VCaP (cell line): ENCODE data around the gene TMEM132D.

Experiments used
- H3K27ac ChIP-seq: fragments of 450-650 bp; 2 replicates; pipeline ENCODE4 v1.5.1; 2017
- CTCF ChIP-seq: fragments of 450-650 bp; conservative IDR thresholded peaks from 2 replicates; pipeline ENCODE4 v1.5.1; 2017; ENCODE audit warnings: mild to moderate bottlenecking, moderate library complexity

Gene TMEM132D

DNA sequence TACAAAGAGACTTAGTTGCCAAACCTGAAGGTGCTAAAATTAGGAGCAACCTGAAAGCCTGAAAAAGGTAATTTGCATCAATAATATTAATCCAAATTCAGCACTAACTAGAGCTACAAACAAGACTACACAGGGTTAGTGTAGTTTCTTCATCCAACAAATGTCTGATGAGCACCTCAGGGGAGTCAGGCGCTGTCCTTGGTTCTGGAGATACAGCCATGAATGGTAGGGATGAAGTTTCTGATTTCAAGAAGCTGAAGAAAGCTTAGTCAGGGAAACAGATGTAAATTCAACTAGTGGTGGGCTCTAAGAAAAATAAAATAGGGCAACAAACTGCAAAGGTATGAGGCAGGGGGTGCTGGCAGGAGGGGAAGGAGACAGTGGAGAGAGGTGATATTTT lies 784.3 kb downstream of the TMEM132D start:
- no peak overlapping the region for H3K27ac ChIP-seq
- no peak for TF ChIP-seq CTCF

GRCh38 chr12:129115558-129115957 lies 788.3 kb downstream of the TMEM132D start:
- TF ChIP-seq CTCF: no peak
- H3K27ac ChIP-seq: no peak overlapping the region

- no peak for TF ChIP-seq CTCF
- H3K27ac ChIP-seq: no peak overlapping the region
These were observed 793.2 kb downstream of the TMEM132D start for GRCh38 chr12:129110575-129110974.

- H3K27ac ChIP-seq: no peak overlapping the region
- no peak for TF ChIP-seq CTCF
These were observed 794.4 kb downstream of the TMEM132D start for GRCh38 chr12:129109174-129110001.

DNA sequence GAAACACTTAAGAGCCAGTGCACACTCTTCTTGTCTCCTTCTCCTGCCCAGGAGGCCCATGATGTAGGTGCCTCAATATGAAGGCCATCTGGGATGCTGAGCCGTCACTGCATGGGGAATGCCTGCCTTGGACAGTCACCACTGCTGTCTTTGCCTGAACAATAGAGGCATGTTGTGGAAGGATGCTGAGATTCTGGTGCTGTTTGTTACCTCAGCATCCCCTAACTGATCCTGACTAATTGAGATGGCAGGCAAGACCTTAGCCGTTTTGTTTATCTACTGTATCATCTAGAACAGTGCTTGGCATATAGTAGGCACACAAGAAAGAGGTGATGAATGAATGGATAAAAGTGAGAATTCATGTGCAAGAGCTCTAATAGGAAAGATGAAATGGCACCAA lies 797.1 kb downstream of the TMEM132D start:
- TF ChIP-seq CTCF: no peak
- H3K27ac ChIP-seq: no peak overlapping the region

- TF ChIP-seq CTCF: no peak
- H3K27ac ChIP-seq: no peak overlapping the region
These were observed 800.6 kb downstream of the TMEM132D start for GRCh38 chr12:129103231-129103630.

DNA sequence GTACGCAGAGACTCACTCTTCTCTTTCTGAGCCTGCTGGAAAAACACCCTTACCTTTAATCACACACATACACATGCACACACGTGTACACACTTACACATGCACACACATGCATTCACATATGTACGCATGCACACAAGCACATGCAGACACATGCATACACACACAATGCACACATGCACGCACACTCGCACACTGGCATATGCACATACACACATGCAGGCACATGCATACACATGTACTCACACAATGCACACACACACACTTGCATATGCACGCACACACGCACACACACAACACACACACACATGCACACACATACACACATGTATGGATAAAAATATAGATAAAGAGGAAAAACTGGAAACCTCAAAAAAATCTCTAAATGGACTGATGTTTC lies 801.6 kb downstream of the TMEM132D start:
- no peak for TF ChIP-seq CTCF

More for the DNA sequence above, 801.6 kb downstream of the TMEM132D start:
- no peak overlapping the region for H3K27ac ChIP-seq
